Neuronal stem cell (in vitro differentiated cells): ENCODE measurements around the gene PDE6A. TPM values are rescaled to one million over a fixed set of nuclear protein-coding genes. Genes with fewer than 3 reads are reported as not detected.
A peak's percentile ranks its signal among the peaks of the same experiment; 100 is the strongest.

Experiments used
- DNase-seq: peaks from one replicate; pipeline ENCODE4 v3.0.0-alpha.2; 2013; ENCODE audit warnings: low spot score
- H2AFZ ChIP-seq: one replicate; pipeline ENCODE4 v1.6.1; 2013; ENCODE audit warnings: mild to moderate bottlenecking, low read length, inconsistent platforms
- H2AK5ac ChIP-seq: 2 replicates; pipeline ENCODE4 v1.6.1; 2013; ENCODE audit warnings: low read depth, mild to moderate bottlenecking, inconsistent platforms, low read length, moderate library complexity, mixed read lengths
- H2BK120ac ChIP-seq: 2 replicates; pipeline ENCODE4 v1.6.1; 2013; ENCODE audit warnings: low read depth, mild to moderate bottlenecking, inconsistent platforms, low read length, moderate library complexity, mixed read lengths
- H2BK12ac ChIP-seq: one replicate; pipeline ENCODE4 v1.6.1; 2013; ENCODE audit warnings: low read length, inconsistent platforms
- H2BK15ac ChIP-seq: 2 replicates; pipeline ENCODE4 v1.6.1; 2013; ENCODE audit warnings: mild to moderate bottlenecking, low read length, inconsistent platforms, mixed read lengths
- H2BK5ac ChIP-seq: one replicate; pipeline ENCODE4 v1.6.1; 2013; ENCODE audit warnings: inconsistent platforms, mild to moderate bottlenecking, low read length, moderate library complexity
- H3K14ac ChIP-seq: one replicate; pipeline ENCODE4 v1.6.1; 2013; ENCODE audit warnings: low read length, inconsistent platforms
- H3K18ac ChIP-seq: 2 replicates; pipeline ENCODE4 v1.6.1; 2013; ENCODE audit warnings: low read length, inconsistent platforms
- H3K23ac ChIP-seq: 2 replicates; pipeline ENCODE4 v1.6.1; 2013; ENCODE audit warnings: low read depth, mild to moderate bottlenecking, mixed read lengths, low read length, inconsistent platforms; ENCODE audit not compliant: poor library complexity
- H3K27ac ChIP-seq: replicated peaks from 3 replicates; pipeline ENCODE4 v1.5.1; 2013; ENCODE audit warnings: low read length, inconsistent platforms
- H3K27me3 ChIP-seq, 3 experiments: 2 replicates each; pipeline ENCODE4 v1.6.1; 2013; ENCODE audit warnings: low read length in 3 of 3, mild to moderate bottlenecking in 2 of 3, inconsistent platforms in 1 of 3, low read depth in 1 of 3, mixed read lengths in 1 of 3, moderate library complexity in 1 of 3; ENCODE audit not compliant: control insufficient read depth in 3 of 3, insufficient read depth in 3 of 3
- H3K36me3 ChIP-seq, 2 donors: replicated peaks in 1 of 2; 2 replicates each; pipeline ENCODE4 v1.6.1; 2013; ENCODE audit warnings: low read length in 2 of 2; ENCODE audit not compliant: control insufficient read depth in 2 of 2, insufficient read depth in 2 of 2
- H3K4ac ChIP-seq: 2 replicates; pipeline ENCODE4 v1.6.1; 2013; ENCODE audit warnings: inconsistent platforms, mild to moderate bottlenecking, low read length, moderate library complexity
- H3K4me1 ChIP-seq, 2 donors: 1 replicate in 1 of 2; 2 replicates in 1 of 2; pipeline ENCODE4 v1.6.1; 2013; ENCODE audit warnings: low read length in 2 of 2, low read depth in 1 of 2; ENCODE audit not compliant: control insufficient read depth in 2 of 2, insufficient read depth in 1 of 2
- H3K4me2 ChIP-seq: one replicate; pipeline ENCODE4 v1.6.1; 2013; ENCODE audit warnings: mild to moderate bottlenecking, low read length, inconsistent platforms; ENCODE audit not compliant: insufficient read depth, poor library complexity, severe bottlenecking
- H3K4me3 ChIP-seq, 2 donors: 2 replicates each; pipeline ENCODE4 v1.5.1; 2013; ENCODE audit warnings: low read length in 2 of 2, mild to moderate bottlenecking in 2 of 2, inconsistent platforms in 1 of 2, moderate library complexity in 1 of 2
- H3K79me1 ChIP-seq: one replicate; pipeline ENCODE4 v1.6.1; 2013; ENCODE audit warnings: low read depth, mild to moderate bottlenecking, inconsistent platforms, low read length, moderate library complexity
- H3K9ac ChIP-seq: one replicate; pipeline ENCODE4 v1.6.1; 2013; ENCODE audit warnings: mild to moderate bottlenecking, low read depth, low read length, inconsistent platforms; ENCODE audit not compliant: poor library complexity
- H3K9me3 ChIP-seq, 2 donors: replicated peaks in 1 of 2; 2 replicates each; pipeline versions ENCODE3 to v1.6.1; 2013; ENCODE audit warnings: low read length in 2 of 2, mild to moderate bottlenecking in 2 of 2, inconsistent platforms in 1 of 2, low read depth in 1 of 2, mixed read lengths in 1 of 2, moderate library complexity in 1 of 2; ENCODE audit not compliant: control insufficient read depth in 2 of 2, insufficient read depth in 1 of 2
- H4K8ac ChIP-seq: one replicate; pipeline ENCODE4 v1.6.1; 2013; ENCODE audit warnings: low read depth, mild to moderate bottlenecking, inconsistent platforms, low read length, moderate library complexity
- H4K91ac ChIP-seq: one replicate; pipeline ENCODE4 v1.6.1; 2013; ENCODE audit warnings: low read length, low read depth, mild to moderate bottlenecking, inconsistent platforms; ENCODE audit not compliant: poor library complexity
- WGBS, 2 donors: extraction: QIAGEN DNeasy Blood & Tissue Kit; methylation state at CpG; one replicate each; pipeline ENCODE4 v1.1.7; 2013; ENCODE audit warnings: missing lambda C conversion rate in 2 of 2, mixed read lengths in 1 of 2; ENCODE audit not compliant: insufficient read length in 2 of 2, insufficient replicate concordance in 1 of 2; ENCODE audit errors: extremely low coverage in 2 of 2; 5-methylcytosine and 5-hydroxymethylcytosine counted together
- polyA plus RNA-seq, 2 experiments: library from polyadenylated mRNA; stranded (reverse); fragments of 200-250 nt; gene quantifications; one replicate each; pipeline ENCODE4 v1.2.3, GENCODE V29; 2013

Gene PDE6A
- not detected for polyA plus RNA-seq (2013, experiment 1 of 2)
- polyA plus RNA-seq (2013, experiment 2 of 2), result not detected

GRCh38 chr5:149944666-149945065, at the start of gene PDE6A:
Gene PDE6A, minus strand, starts transcription at chr5:149944793. Its CDS starts 120 bp downstream, at chr5:149944673.
- H3K79me1 ChIP-seq, result no peaks in the 10 kb centered on the region
- WGBS, 2 donors, result no CpG with 5 or more reads among the region's 2 CpGs
- peaks cover 0 to 28% (median 0%) of the 10 kb centered on the region in 3 experiments for H3K27me3 ChIP-seq
- no peak within 1 kb of the TSS for H4K91ac ChIP-seq
- H3K23ac ChIP-seq, result no peak within 1 kb of the TSS
- no peak within 1 kb of the TSS for H3K18ac ChIP-seq
- H3K4ac ChIP-seq, result no peak within 1 kb of the TSS
- H3K4me2 ChIP-seq, result no peak within 1 kb of the TSS
- H2AK5ac ChIP-seq, result no peak within 1 kb of the TSS
- H3K9me3 ChIP-seq, result no peaks in the 10 kb centered on the region
- no peak within 1 kb of the TSS for H3K14ac ChIP-seq
- H4K8ac ChIP-seq, result no peak within 1 kb of the TSS
- H2BK120ac ChIP-seq, result no peak within 1 kb of the TSS
- H3K27ac ChIP-seq, result no peak within 1 kb of the TSS
- no peak within 1 kb of the TSS for H3K4me3 ChIP-seq
- H3K4me1 ChIP-seq, result peaks cover 0 to 7% of the 10 kb centered on the region in 2 donors
- H2BK15ac ChIP-seq, result no peak within 1 kb of the TSS
- DNase-seq, result no peak
- no peak within 1 kb of the TSS for H3K9ac ChIP-seq
- H3K36me3 ChIP-seq, result no peaks in the 10 kb centered on the region
- no peak within 1 kb of the TSS for H2BK5ac ChIP-seq
- no peak within 1 kb of the TSS for H2AFZ ChIP-seq
- no peak within 1 kb of the TSS for H2BK12ac ChIP-seq

- H3K4me3 ChIP-seq, result no peak overlapping the region
- no peak overlapping the region for H2BK5ac ChIP-seq
- H3K36me3 ChIP-seq, result peaks cover 3 to 23% of the 10 kb centered on the region in 2 donors
- no peaks in the 10 kb centered on the region for H3K79me1 ChIP-seq
- H4K8ac ChIP-seq, result no peak overlapping the region
- H3K14ac ChIP-seq, result no peak overlapping the region
- no peaks in the 10 kb centered on the region for H3K9me3 ChIP-seq
- H2AFZ ChIP-seq, result no peak overlapping the region
- no peak overlapping the region for H3K18ac ChIP-seq
- no peak overlapping the region for H3K4ac ChIP-seq
- no peak overlapping the region for H3K4me2 ChIP-seq
- H3K27me3 ChIP-seq, result no peaks in the 10 kb centered on the region
- no peak overlapping the region for H2AK5ac ChIP-seq
- H3K27ac ChIP-seq, result no peak overlapping the region
- no peak overlapping the region for H3K23ac ChIP-seq
- no peaks in the 10 kb centered on the region for H3K4me1 ChIP-seq
- no peak overlapping the region for H4K91ac ChIP-seq
- H3K9ac ChIP-seq, result no peak overlapping the region
- H2BK12ac ChIP-seq, result no peak overlapping the region
- H2BK120ac ChIP-seq, result no peak overlapping the region
- H2BK15ac ChIP-seq, result no peak overlapping the region
- DNase-seq, result no peak
- WGBS, 2 donors, result no CpG with 5 or more reads among the region's 3 CpGs
Observed at GRCh38 chr5:149993471-149993870, 48.9 kb upstream of the PDE6A start.

- Histone ChIP-seq H3K14ac (no peak overlapping the region), H3K79me1 (no peaks in the 10 kb centered on the region), H3K23ac (no peak overlapping the region), H2BK12ac (no peak overlapping the region), H2BK15ac (no peak overlapping the region), H3K4me3 (no peak overlapping the region), H3K9me3 (no peaks in the 10 kb centered on the region), H3K27ac (no peak overlapping the region), H3K27me3 (no peaks in the 10 kb centered on the region), H2BK120ac (no peak overlapping the region), H4K91ac (no peak overlapping the region), H3K4ac (no peak overlapping the region), H3K18ac (no peak overlapping the region), H2AK5ac (no peak overlapping the region), H3K36me3 (peaks cover 3 to 17% of the 10 kb centered on the region in 2 donors), H3K4me2 (no peak overlapping the region), H2BK5ac (no peak overlapping the region), H2AFZ (no peak overlapping the region), H3K9ac (no peak overlapping the region), H4K8ac (no peak overlapping the region), H3K4me1 (no peaks in the 10 kb centered on the region)
- peak; percentile 77 for DNase-seq
- no CpG with 5 or more reads among the region's 4 CpGs for WGBS, 2 donors
Observed at GRCh38 chr5:149990518-149991376, 46.2 kb upstream of the PDE6A start.

- H3K4ac ChIP-seq, result no peak overlapping the region
- peaks cover 0 to 2% of the 10 kb centered on the region in 2 donors for H3K4me1 ChIP-seq
- no peak overlapping the region for H3K4me2 ChIP-seq
- no peak overlapping the region for H3K27ac ChIP-seq
- no peaks in the 10 kb centered on the region for H3K9me3 ChIP-seq
- H3K4me3 ChIP-seq, result no peak overlapping the region
- H2BK15ac ChIP-seq, result no peak overlapping the region
- whole genome bisulfite sequencing, 2 donors, result no CpG with 5 or more reads among the region's 5 CpGs
- H4K8ac ChIP-seq, result no peak overlapping the region
- no peak overlapping the region for H2AFZ ChIP-seq
- H3K23ac ChIP-seq, result no peak overlapping the region
- DNase-seq, result no peak
- no peak overlapping the region for H3K14ac ChIP-seq
- H3K18ac ChIP-seq, result no peak overlapping the region
- H2BK120ac ChIP-seq, result no peak overlapping the region
- H3K36me3 ChIP-seq, result no peaks in the 10 kb centered on the region
- no peak overlapping the region for H2BK12ac ChIP-seq
- no peak overlapping the region for H4K91ac ChIP-seq
- H2AK5ac ChIP-seq, result no peak overlapping the region
- no peaks in the 10 kb centered on the region for H3K27me3 ChIP-seq
- no peak overlapping the region for H3K9ac ChIP-seq
- no peaks in the 10 kb centered on the region for H3K79me1 ChIP-seq
- no peak overlapping the region for H2BK5ac ChIP-seq
Observed at GRCh38 chr5:149988126-149988525, 43.5 kb upstream of the PDE6A start.
